DND-41 (cell line): ENCODE results near the gene USP8.

Experiments
- ATAC-seq: fragments of 200-7000 bp; cut with Tn5 transposase; 3 replicates; pipeline ENCODE4 v1.9.1; 2021; ENCODE audit warnings: low read depth; ENCODE audit not compliant: insufficient read depth
- DNase-seq: peaks from one replicate; pipeline ENCODE4 v3.0.0-alpha.2; 2020
- H2AFZ ChIP-seq: 2 replicates; pipeline ENCODE4 v1.6.0; 2012; ENCODE audit warnings: low read depth, low read length
- H3K27ac ChIP-seq: 2 replicates; pipeline ENCODE4 v1.5.1; 2012; ENCODE audit warnings: low read length, inconsistent platforms
- H3K27me3 ChIP-seq: fragments of 200-600 bp; sonication (generic); 2 replicates; pipeline ENCODE4 v1.6.0; 2012; ENCODE audit warnings: low read length, mild to moderate bottlenecking, inconsistent platforms; ENCODE audit not compliant: insufficient read depth, poor library complexity
- H3K36me3 ChIP-seq: 2 replicates; pipeline ENCODE4 v1.5.1; 2012; ENCODE audit warnings: low read length, inconsistent platforms; ENCODE audit not compliant: insufficient read depth
- H3K4me1 ChIP-seq: 2 replicates; pipeline ENCODE4 v1.5.1; 2012; ENCODE audit warnings: mild to moderate bottlenecking, low read length; ENCODE audit not compliant: insufficient read depth
- H3K4me2 ChIP-seq: 2 replicates; pipeline ENCODE4 v1.6.0; 2012; ENCODE audit warnings: mild to moderate bottlenecking, moderate library complexity, low read length, inconsistent platforms; ENCODE audit not compliant: insufficient read depth
- H3K4me3 ChIP-seq, 2 experiments: fragments of 200-600 bp in 1 of 2; shearing (Covaris generic) in 1 of 2; 2 replicates each; pipeline ENCODE4 v1.5.1; 2012 to 2016; ENCODE audit warnings: inconsistent platforms in 2 of 2, low read length in 2 of 2, mild to moderate bottlenecking in 2 of 2, low read depth in 1 of 2, moderate library complexity in 1 of 2
- H3K79me2 ChIP-seq: 2 replicates; pipeline ENCODE4 v1.6.0; 2012; ENCODE audit warnings: low read length, inconsistent platforms; ENCODE audit not compliant: insufficient read depth
- H3K9ac ChIP-seq: 2 replicates; pipeline ENCODE4 v1.6.0; 2012; ENCODE audit warnings: low read depth, mild to moderate bottlenecking, inconsistent platforms, low read length, moderate library complexity
- H3K9me3 ChIP-seq: 2 replicates; pipeline ENCODE4 v1.5.1; 2012; ENCODE audit warnings: low read length, moderate library complexity, mild to moderate bottlenecking, inconsistent platforms; ENCODE audit not compliant: insufficient read depth, severe bottlenecking
- H4K20me1 ChIP-seq: 2 replicates; pipeline ENCODE4 v1.6.0; 2012; ENCODE audit warnings: low read length; ENCODE audit not compliant: insufficient read depth
- EZH2 ChIP-seq: IDR thresholded peaks from 3 replicates; pipeline ENCODE4 v1.6.1; 2012; ENCODE audit warnings: borderline replicate concordance, low read depth, mild to moderate bottlenecking, moderate library complexity, low read length, inconsistent platforms; ENCODE audit not compliant: severe bottlenecking
- TF ChIP-seq, protein P1 (sequence below): IDR thresholded peaks from 2 replicates; pipeline ENCODE4 v1.5.1; 2012; ENCODE audit warnings: borderline replicate concordance, low read length, moderate library complexity, mild to moderate bottlenecking; ENCODE audit not compliant: poor library complexity, severe bottlenecking; ENCODE audit errors: extremely low read depth

Gene USP8

DNA sequence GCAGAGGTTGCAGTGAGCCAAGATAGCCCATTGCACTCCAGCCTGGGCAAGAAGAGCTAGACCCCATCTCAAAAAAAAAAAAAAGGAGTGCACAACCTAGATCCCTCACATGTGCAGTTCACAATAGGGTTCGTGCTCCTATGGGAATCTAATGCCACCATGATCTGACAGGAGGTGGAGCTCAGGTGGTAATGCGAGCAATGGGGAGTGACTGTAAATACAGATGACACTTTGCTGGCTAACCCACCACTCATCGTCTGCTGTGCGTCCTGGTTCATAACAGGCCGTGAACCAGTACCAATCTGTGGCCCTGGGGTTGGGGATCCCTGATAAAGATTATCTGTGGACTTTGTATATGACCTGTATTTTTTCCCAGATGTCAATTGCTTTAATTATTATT is 16.7 kb downstream of the USP8 start:
- Histone ChIP-seq H2AFZ (no peak overlapping the region), H3K36me3 (peaks cover 41% of the 10 kb centered on the region), H4K20me1 (no peaks in the 10 kb centered on the region; the same call in 1 of the 2 replicates), H3K4me1 (no peaks in the 10 kb centered on the region), H3K27me3 (no peaks in the 10 kb centered on the region), H3K9ac (no peak overlapping the region), H3K9me3 (no peaks in the 10 kb centered on the region), H3K4me3 (no peak overlapping the region), H3K4me2 (no peak overlapping the region), H3K79me2 (peaks cover 33% of the 10 kb centered on the region), H3K27ac (no peak overlapping the region)
- DNase-seq (no peak), ATAC-seq (no peak)
- TF ChIP-seq, protein P1, sequence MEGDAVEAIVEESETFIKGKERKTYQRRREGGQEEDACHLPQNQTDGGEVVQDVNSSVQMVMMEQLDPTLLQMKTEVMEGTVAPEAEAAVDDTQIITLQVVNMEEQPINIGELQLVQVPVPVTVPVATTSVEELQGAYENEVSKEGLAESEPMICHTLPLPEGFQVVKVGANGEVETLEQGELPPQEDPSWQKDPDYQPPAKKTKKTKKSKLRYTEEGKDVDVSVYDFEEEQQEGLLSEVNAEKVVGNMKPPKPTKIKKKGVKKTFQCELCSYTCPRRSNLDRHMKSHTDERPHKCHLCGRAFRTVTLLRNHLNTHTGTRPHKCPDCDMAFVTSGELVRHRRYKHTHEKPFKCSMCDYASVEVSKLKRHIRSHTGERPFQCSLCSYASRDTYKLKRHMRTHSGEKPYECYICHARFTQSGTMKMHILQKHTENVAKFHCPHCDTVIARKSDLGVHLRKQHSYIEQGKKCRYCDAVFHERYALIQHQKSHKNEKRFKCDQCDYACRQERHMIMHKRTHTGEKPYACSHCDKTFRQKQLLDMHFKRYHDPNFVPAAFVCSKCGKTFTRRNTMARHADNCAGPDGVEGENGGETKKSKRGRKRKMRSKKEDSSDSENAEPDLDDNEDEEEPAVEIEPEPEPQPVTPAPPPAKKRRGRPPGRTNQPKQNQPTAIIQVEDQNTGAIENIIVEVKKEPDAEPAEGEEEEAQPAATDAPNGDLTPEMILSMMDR = no peak
- TF ChIP-seq EZH2 = no peak

DNA sequence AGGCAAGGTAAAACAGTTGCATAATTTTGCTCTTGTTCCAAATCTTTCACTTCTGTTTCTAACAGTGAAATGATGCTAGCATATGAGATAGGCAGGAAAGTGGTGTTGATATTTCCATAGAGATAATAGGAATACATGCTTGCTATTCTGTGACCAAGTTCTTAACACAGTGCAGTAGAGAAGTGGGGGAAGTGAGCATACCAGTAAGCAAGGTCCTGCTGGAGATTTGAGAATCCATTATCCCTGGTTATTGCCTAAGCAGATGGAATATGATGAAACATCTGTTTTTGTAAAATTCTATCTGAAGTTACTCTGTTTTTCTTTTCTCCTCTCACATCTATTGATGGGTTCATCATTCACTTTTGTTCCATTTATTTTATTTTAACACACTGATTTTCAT is 28.7 kb downstream of the USP8 start:
- no peak overlapping the region for H3K9ac ChIP-seq
- H3K4me1 ChIP-seq = no peaks in the 10 kb centered on the region
- no peaks in the 10 kb centered on the region for H3K9me3 ChIP-seq
- H3K36me3 ChIP-seq = peaks cover 40% of the 10 kb centered on the region
- DNase-seq = no peak
- no peak overlapping the region for H3K4me2 ChIP-seq
- ATAC-seq = no peak
- no peaks in the 10 kb centered on the region for H3K27me3 ChIP-seq
- no peak overlapping the region for H3K4me3 ChIP-seq
- H2AFZ ChIP-seq = no peak overlapping the region
- H3K27ac ChIP-seq = no peak overlapping the region
- TF ChIP-seq, protein P1 = no peak
- TF ChIP-seq EZH2 = no peak
- H3K79me2 ChIP-seq = 0 out of 2 replicates have a peak, but pooled peaks cover 1% of the 10 kb centered on the region
- no peaks in the 10 kb centered on the region for H4K20me1 ChIP-seq

DNA sequence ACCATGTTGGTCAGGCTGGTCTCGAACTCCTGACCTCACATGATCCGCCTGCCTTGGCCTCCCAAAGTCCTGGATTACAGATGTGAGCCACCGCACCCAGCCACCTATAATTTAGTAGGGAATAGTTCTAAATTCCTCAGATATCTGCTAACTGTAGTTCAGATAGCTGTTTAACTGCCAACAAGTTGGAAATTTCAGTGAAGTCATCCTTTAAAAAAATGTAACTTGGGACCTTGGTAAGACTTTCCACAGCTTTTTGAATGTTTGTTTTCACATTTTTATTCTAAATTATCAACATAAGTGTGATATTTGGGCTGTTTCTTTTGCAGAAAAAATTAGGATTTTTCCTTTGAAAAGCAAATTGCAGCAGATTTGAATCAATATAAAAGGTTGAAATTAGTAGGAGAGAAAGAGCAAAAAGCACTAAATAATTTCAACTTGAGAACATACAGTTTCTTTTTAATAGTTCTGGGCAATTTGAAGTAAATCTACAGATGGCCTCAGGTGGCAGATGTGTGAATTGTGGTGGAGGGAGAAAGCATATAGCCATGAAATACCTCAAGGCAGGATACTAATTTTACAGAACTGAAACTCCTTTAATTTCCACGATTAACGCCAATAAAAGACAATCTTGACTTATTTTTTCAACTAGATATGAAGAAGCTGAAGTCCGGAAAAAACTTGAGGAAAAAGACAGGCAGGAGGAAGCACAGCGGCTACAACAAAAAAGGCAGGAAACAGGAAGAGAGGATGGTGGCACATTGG is 34.3 kb downstream of the USP8 start:
- H3K4me3 ChIP-seq = no peak overlapping the region
- no peak overlapping the region for H3K9ac ChIP-seq
- H3K27ac ChIP-seq = no peak overlapping the region
- no peaks in the 10 kb centered on the region for H3K27me3 ChIP-seq
- no peak overlapping the region for H2AFZ ChIP-seq
- H4K20me1 ChIP-seq = no peaks in the 10 kb centered on the region
- H3K4me1 ChIP-seq = no peaks in the 10 kb centered on the region
- TF ChIP-seq, protein P1 = no peak
- no peak for TF ChIP-seq EZH2
- H3K9me3 ChIP-seq = no peaks in the 10 kb centered on the region
- no peak overlapping the region for H3K4me2 ChIP-seq
- ATAC-seq (no peak), DNase-seq (no peak)
- H3K79me2 ChIP-seq = 0 out of 2 replicates have a peak, but pooled peaks cover 1% of the 10 kb centered on the region
- H3K36me3 ChIP-seq = peaks cover 40% of the 10 kb centered on the region
